Left lung (tissue), 10 donors: ENCODE results near the gene NCAPD3. TPM values are rescaled to one million over a fixed set of nuclear protein-coding genes. Genes with fewer than 3 reads are reported as not detected.
"Not testable (repeated sequence)": the region's sequence is repeated elsewhere in the genome, so short reads cannot be mapped to it uniquely, and the experiment has no call there.

ENCODE experiments used
- ATAC-seq: fragments of 200-7000 bp; cut with Tn5 transposase; one replicate; pipeline ENCODE4 v1.9.1; 2020; ENCODE audit warnings: moderate library complexity
- DNase-seq, 4 donors: peaks; one replicate each; pipeline ENCODE4 v3.0.0-alpha.2; 2013 to 2020
- H3K27ac ChIP-seq, 2 donors: fragments of 200-600 bp; sonication (generic) in 1 of 2; one replicate each; pipeline versions ENCODE4 v1.5.0 to v1.8.0; 2020 to 2021
- H3K27me3 ChIP-seq, 2 donors: fragments of 200-600 bp; sonication (generic) in 1 of 2; one replicate each; pipeline versions ENCODE4 v1.5.0 to v1.8.0; 2020 to 2021
- H3K36me3 ChIP-seq, 2 donors: fragments of 200-600 bp; sonication (generic) in 1 of 2; one replicate each; pipeline versions ENCODE4 v1.5.0 to v1.8.0; 2020 to 2021
- H3K4me1 ChIP-seq, 2 donors: fragments of 200-600 bp; one replicate each; pipeline ENCODE4 v1.8.0; 2021
- H3K4me3 ChIP-seq, 2 donors: fragments of 200-600 bp; sonication (generic) in 1 of 2; one replicate each; pipeline versions ENCODE4 v1.5.0 to v1.8.0; 2020 to 2021; ENCODE audit warnings: mild to moderate bottlenecking in 1 of 2
- H3K9me3 ChIP-seq, 2 donors: fragments of 200-600 bp; sonication (generic) in 1 of 2; one replicate each; pipeline versions ENCODE4 v1.5.0 to v1.8.0; 2020 to 2021
- CTCF ChIP-seq, 2 donors: fragments of 200-600 bp; sonication (generic) in 1 of 2; IDR thresholded peaks; one replicate each; pipeline versions ENCODE4 v1.5.0 to v1.8.0; 2021; ENCODE audit warnings: antibody characterized with exemption in 2 of 2
- intact Hi-C, 2 donors: fragments of 100-400 bp; cut with DNase I; formaldehyde crosslinking; loops; one replicate each; pipeline versions ENCODE4 v1.11.2 to v1.14.2; 2022
- polyA plus RNA-seq, 6 donors: library from polyadenylated mRNA; unstranded; fragments of 120-200 nt; gene quantifications; one replicate each; pipeline ENCODE4 v1.2.1, GENCODE V29; 2013; ENCODE audit not compliant: insufficient read length in 6 of 6
- total RNA-seq, 2 donors: library from RNA; stranded (reverse); fragmentation: NEBNext Ultra II Directional; extraction: Animal tissue kit (Norgen Biotek cat#: 25700); gene quantifications; one replicate each; pipeline ENCODE4 v1.2.1, GENCODE V29; 2021
- donor health status: DM: no; HTN: yes; CAD: no.
- donor health status: DM: no; HTN: no; CAD: no.

NCAPD3 gene
- total and polyA plus RNA-seq, 8 donors, result 16.4 to 37.7 (median 32.6) TPM

DNA sequence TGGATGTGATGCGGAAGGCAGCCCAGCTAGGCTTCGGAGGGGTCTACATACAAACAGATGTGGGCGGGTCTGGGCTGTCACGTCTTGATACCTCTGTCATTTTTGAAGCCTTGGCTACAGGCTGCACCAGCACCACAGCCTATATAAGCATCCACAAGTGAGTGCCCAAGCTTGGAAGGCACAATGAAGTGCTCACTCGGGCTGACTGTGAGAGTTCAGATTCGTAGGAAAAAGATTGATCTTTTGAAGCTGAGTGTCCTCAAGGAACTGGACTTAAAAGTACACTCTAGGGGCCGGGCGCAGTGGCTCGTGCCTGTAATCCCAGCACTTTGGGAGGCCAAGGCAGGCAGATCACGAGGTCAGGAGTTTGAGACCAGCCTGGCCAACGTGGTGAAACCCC lies 33.3 kb upstream of the NCAPD3 start:
- Histone ChIP-seq H3K9me3 (no peaks in the 10 kb centered on the region), H3K27me3 (no peaks in the 10 kb centered on the region), H3K4me3 (no peak overlapping the region), H3K4me1 (peaks cover 10 to 27% of the 10 kb centered on the region in 2 donors), H3K36me3 (peaks cover 0 to 53% of the 10 kb centered on the region in 2 donors), H3K27ac (no peak overlapping the region)
- intact Hi-C loops, result no loop called here
- no peak for ATAC-seq
- DNase-seq, result no peak
- no peak for TF ChIP-seq CTCF (IDR thresholded peaks at IDR 0.05)

- H3K4me3 ChIP-seq, H3K27me3 ChIP-seq, ATAC-seq, H3K9me3 ChIP-seq, intact Hi-C loops, DNase-seq, H3K27ac ChIP-seq: not testable (repeated sequence)
- H3K36me3 ChIP-seq, result peaks cover 0 to 38% of the 10 kb centered on the region in 2 donors
- H3K4me1 ChIP-seq, result peaks cover 18 to 44% of the 10 kb centered on the region in 2 donors
Observed at GRCh38 chr11:134255184-134255561, 31.4 kb upstream of the NCAPD3 start.

- Histone ChIP-seq H3K4me3 (peak overlapping the region; percentile 90 to 91), H3K27ac (no peak overlapping the region), H3K36me3 (peaks cover 0 to 32% of the 10 kb centered on the region in 2 donors), H3K4me1 (peaks cover 18 to 49% of the 10 kb centered on the region in 2 donors), H3K27me3 (no peaks in the 10 kb centered on the region), H3K9me3 (no peaks in the 10 kb centered on the region)
- ATAC-seq, result no peak
- TF ChIP-seq CTCF (IDR thresholded peaks at IDR 0.05), result no peak
- DNase-seq, result no peak
- intact Hi-C loops, result no loop called here
Observed at GRCh38 chr11:134254433-134255183, 30.8 kb upstream of the NCAPD3 start.

DNA sequence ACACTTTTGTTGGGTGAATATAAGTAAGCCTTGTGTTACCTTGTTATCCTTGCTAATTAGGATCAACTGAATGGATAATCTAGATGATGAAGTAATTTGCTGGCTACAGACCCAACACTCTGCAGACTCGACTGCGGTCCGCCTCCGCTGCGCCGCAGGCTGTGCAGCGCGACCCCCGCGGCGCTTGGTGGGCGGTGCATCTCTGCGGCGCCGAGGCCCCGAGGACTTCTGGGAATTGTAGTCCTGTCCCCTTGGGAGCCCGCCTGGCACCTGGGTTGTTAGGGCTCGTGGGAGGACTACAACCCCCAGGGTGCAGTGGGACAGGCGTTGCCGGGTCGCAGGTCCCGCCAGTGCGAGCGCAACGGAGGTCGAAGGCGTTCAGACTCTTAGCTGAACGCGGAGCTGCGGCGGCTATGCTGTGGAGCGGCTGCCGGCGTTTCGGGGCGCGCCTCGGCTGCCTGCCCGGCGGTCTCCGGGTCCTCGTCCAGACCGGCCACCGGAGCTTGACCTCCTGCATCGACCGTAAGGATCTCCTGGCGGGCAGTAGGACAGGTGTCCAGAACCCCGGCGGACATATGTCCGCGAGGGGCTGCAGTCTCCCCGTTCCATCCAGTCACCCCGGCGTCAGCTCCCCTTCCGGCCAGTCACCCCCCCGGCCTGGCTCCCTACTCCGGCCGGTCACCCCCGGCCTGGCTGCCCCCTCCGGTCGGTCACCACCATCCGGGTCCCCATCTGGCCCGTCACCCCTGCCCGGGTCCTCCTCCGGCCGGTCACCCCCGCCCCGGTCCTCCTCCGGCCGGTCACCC lies 29.6 kb upstream of the NCAPD3 start, which contains the start of the genes ACAD8 and THYN1:
Gene ACAD8, plus strand, starts transcription at position 381 of the 806 bp plus-strand sequence. Its CDS starts 33 bp downstream, at position 414.
Gene THYN1, minus strand, starts transcription at position 165 of the 806 bp plus-strand sequence. CDS start 470 bp downstream, outside the sequence.
- peak within 1 kb of the TSS; percentile 55 to 78 for H3K27ac ChIP-seq
- TF ChIP-seq CTCF (IDR thresholded peaks at IDR 0.05), result peak; percentile 27 to 59

DNA sequence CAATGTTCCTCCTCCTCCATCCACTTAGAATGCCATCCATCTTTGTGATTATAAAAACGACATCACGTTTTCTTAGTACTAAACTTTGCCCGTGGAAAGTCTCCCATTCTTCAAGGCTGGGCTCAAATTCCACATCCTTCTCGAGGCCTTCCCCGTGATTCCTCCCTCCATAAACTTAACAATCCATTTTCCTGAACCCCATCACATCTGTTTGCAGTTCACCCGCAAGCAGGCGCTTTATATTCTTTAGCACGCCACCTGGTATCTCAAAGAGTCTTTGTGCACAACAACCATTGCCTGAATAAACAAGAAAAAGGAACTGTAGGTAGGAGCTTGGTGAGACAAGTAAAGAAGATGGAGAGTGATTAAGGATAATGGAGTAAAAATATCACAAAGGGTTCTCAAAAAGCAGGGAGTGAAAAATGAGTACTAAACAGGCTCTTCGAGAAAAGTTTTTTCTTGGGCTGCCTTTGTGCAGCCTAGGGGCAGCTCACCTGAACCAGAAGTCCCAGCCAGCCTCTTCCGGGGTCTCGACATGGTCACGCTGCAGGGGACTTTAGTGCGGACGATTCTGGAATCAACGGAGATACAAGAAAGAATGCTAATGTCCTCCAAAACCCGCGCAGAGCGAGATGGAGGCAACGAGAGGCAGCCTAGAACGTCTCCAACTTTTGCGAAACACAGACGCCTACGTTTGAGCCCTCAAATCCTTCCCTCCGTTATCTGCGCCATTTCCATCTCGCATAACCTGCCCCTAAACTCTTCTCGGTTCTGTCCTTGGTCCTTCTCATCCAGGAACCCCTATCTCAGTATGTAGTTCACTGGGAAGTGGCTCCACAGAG lies 28.8 kb upstream of the NCAPD3 start:
- peak; percentile 28 for ATAC-seq
- intact Hi-C loops, result no loop called here
- H3K27ac ChIP-seq, result peak overlapping the region; percentile 55 to 78

More for the DNA sequence above, 29.6 kb upstream of the NCAPD3 start, which contains the start of the genes ACAD8 and THYN1:
- Histone ChIP-seq H3K36me3 (peaks cover 0 to 31% of the 10 kb centered on the region in 2 donors), H3K4me1 (peaks cover 18 to 49% of the 10 kb centered on the region in 2 donors), H3K27me3 (no peaks in the 10 kb centered on the region), H3K4me3 (peak within 1 kb of the TSS; percentile 90 to 91), H3K9me3 (no peaks in the 10 kb centered on the region)
- peak; percentile 100 for ATAC-seq
- DNase-seq, result peak; percentile 96 to 98 (median 98)
- intact Hi-C loops, result no loop called here

More for the DNA sequence above, 28.8 kb upstream of the NCAPD3 start:
- peak in 1 of 4 donors; percentile 35 for DNase-seq
- H3K36me3 ChIP-seq, result peaks cover 0 to 33% of the 10 kb centered on the region in 2 donors
- H3K27me3 ChIP-seq, result no peaks in the 10 kb centered on the region
- peaks cover 18 to 49% of the 10 kb centered on the region in 2 donors for H3K4me1 ChIP-seq
- no peak for TF ChIP-seq CTCF (IDR thresholded peaks at IDR 0.05)
- peak overlapping the region; percentile 90 to 91 for H3K4me3 ChIP-seq
- H3K9me3 ChIP-seq, result no peaks in the 10 kb centered on the region
